Panc1 (cell line): Measurements from ENCODE around the gene PNPLA8. TPM values are rescaled to one million over a fixed set of nuclear protein-coding genes. Genes with fewer than 3 reads are reported as not detected.

Experiments
- ATAC-seq: fragments of 200-7000 bp; cut with Tn5 transposase; 2 replicates; pipeline ENCODE4 v1.9.1; 2020; ENCODE audit warnings: mild to moderate bottlenecking, moderate library complexity
- BruUV-seq: library from RNA; stranded (reverse); fragments of 400-500 nt; replicated peaks from 2 replicates; lab custom pipeline; 2021; lab: Mats Ljungman, UMichigan
- CTCF ChIA-PET: fragments of 300-600 bp; sonication (Branson Sonifier 250); formaldehyde crosslinking; loops from one replicate; lab custom pipeline; 2022; ENCODE audit warnings: antibody characterized with exemption; lab: Charles Lee
- POLR2A ChIA-PET: fragments of 300-600 bp; sonication (Branson Sonifier 250); formaldehyde crosslinking; loops from one replicate; lab custom pipeline; 2022; ENCODE audit warnings: antibody characterized with exemption; lab: Charles Lee
- DNase-seq: peaks from one replicate; pipeline ENCODE4 v3.0.0-alpha.2; 2010; ENCODE audit warnings: low read depth, low spot score
- H3K27ac ChIP-seq: 2 replicates; pipeline ENCODE4 v1.5.1; 2011; ENCODE audit warnings: mild to moderate bottlenecking, low read length, inconsistent platforms
- H3K27me3 ChIP-seq: fragments of 200-500 bp; sonication (Bioruptor generic); 2 replicates; pipeline ENCODE4 v1.6.0; 2014; ENCODE audit warnings: low read length, inconsistent platforms; ENCODE audit not compliant: control insufficient read depth, insufficient read depth
- H3K36me3 ChIP-seq: fragments of 200-500 bp; sonication (Bioruptor generic); 2 replicates; pipeline ENCODE4 v1.5.1; 2014; ENCODE audit warnings: inconsistent platforms, mild to moderate bottlenecking, low read length, moderate library complexity; ENCODE audit not compliant: control insufficient read depth, insufficient read depth
- H3K4me1 ChIP-seq: 2 replicates; pipeline ENCODE4 v1.5.1; 2011; ENCODE audit warnings: inconsistent platforms, mild to moderate bottlenecking, low read length, moderate library complexity; ENCODE audit not compliant: control insufficient read depth, insufficient read depth
- H3K4me3 ChIP-seq, 2 experiments: 2 replicates each; pipeline ENCODE4 v1.5.1; 2011 to 2012; ENCODE audit warnings: low read depth in 2 of 2, low read length in 2 of 2, mild to moderate bottlenecking in 2 of 2, inconsistent platforms in 1 of 2, moderate library complexity in 1 of 2
- H3K9me3 ChIP-seq: fragments of 200-500 bp; sonication (Bioruptor generic); 2 replicates; pipeline ENCODE4 v1.5.1; 2014; ENCODE audit warnings: low read depth, mild to moderate bottlenecking, inconsistent platforms, low read length, moderate library complexity; ENCODE audit not compliant: control insufficient read depth, insufficient read depth
- POLR2AphosphoS5 ChIP-seq: IDR thresholded peaks from 2 replicates; pipeline ENCODE4 v1.6.1; 2012; ENCODE audit warnings: mild to moderate bottlenecking, low read depth, low read length, moderate library complexity
- SIN3A ChIP-seq: IDR thresholded peaks from 2 replicates; pipeline ENCODE4 v1.6.1; 2012; ENCODE audit warnings: low read depth, mild to moderate bottlenecking, low read length, moderate library complexity, borderline replicate concordance; ENCODE audit not compliant: insufficient read depth
- TCF7L2 ChIP-seq: IDR thresholded peaks from 2 replicates; pipeline ENCODE4 v1.6.1; 2011; ENCODE audit warnings: mild to moderate bottlenecking, low read depth, low read length, inconsistent platforms
- in situ Hi-C: cut with HindIII; loops from 2 replicates; pipeline ENCODE4 v1.10.0; 2016; ENCODE audit warnings: low sequenced_read_pairs, low pct_unique_long_range_greater_than_20kb
- intact Hi-C: fragments of 100-400 bp; cut with micrococcal nuclease; formaldehyde crosslinking; loops from one replicate; pipeline ENCODE4 v1.10.0; 2022; ENCODE audit not compliant: unreplicated experiment
- total RNA-seq: library from RNA; stranded (reverse); gene quantifications from one replicate; pipeline ENCODE4 v1.2.1, GENCODE V29; 2021; ENCODE audit not compliant: unreplicated experiment
- TF ChIP-seq, protein P1 (sequence below), 2 experiments: IDR thresholded peaks; 2 replicates each; pipeline ENCODE4 v1.6.1; 2011 to 2012; ENCODE audit warnings: low read depth in 2 of 2, control low read depth in 1 of 2, low read length in 1 of 2, mild to moderate bottlenecking in 1 of 2, moderate library complexity in 1 of 2; ENCODE audit not compliant: insufficient read depth in 1 of 2
- TF ChIP-seq, protein P2 (sequence below): fragments of 450-650 bp; IDR thresholded peaks from 2 replicates; pipeline ENCODE4 v1.5.1; 2017; ENCODE audit warnings: mild to moderate bottlenecking

The PNPLA8 gene
- total RNA-seq, 1 experiment from 2014 or later, result 18.1 TPM

DNA sequence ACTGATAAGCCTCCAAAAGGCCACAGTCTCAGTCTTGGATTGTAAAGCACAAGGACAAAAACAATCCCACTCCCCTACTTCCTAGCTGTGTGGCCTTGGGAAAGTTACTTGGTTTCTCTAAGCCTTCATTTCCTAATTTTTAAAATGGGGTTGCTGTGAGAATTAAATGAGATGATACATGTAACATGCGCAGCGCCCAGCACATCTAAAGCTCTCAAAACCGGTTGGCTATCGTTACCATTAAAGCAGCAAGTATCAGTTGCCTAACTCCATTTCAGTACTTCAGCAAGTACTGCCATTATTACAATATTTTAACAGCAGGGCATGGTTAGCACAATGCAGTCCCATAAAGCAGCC, 71.6 kb downstream of the PNPLA8 start:
- ChIA-PET CTCF (no interaction called here), POLR2A (no interaction called here)
- no peak for DNase-seq
- TF ChIP-seq, protein P1, sequence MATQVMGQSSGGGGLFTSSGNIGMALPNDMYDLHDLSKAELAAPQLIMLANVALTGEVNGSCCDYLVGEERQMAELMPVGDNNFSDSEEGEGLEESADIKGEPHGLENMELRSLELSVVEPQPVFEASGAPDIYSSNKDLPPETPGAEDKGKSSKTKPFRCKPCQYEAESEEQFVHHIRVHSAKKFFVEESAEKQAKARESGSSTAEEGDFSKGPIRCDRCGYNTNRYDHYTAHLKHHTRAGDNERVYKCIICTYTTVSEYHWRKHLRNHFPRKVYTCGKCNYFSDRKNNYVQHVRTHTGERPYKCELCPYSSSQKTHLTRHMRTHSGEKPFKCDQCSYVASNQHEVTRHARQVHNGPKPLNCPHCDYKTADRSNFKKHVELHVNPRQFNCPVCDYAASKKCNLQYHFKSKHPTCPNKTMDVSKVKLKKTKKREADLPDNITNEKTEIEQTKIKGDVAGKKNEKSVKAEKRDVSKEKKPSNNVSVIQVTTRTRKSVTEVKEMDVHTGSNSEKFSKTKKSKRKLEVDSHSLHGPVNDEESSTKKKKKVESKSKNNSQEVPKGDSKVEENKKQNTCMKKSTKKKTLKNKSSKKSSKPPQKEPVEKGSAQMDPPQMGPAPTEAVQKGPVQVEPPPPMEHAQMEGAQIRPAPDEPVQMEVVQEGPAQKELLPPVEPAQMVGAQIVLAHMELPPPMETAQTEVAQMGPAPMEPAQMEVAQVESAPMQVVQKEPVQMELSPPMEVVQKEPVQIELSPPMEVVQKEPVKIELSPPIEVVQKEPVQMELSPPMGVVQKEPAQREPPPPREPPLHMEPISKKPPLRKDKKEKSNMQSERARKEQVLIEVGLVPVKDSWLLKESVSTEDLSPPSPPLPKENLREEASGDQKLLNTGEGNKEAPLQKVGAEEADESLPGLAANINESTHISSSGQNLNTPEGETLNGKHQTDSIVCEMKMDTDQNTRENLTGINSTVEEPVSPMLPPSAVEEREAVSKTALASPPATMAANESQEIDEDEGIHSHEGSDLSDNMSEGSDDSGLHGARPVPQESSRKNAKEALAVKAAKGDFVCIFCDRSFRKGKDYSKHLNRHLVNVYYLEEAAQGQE (IDR thresholded peaks at IDR 0.05; ENCODE audit: insufficient read depth in 1 of 2, low read depth in 2 of 2, low read length in 1 of 2), result no peak
- TF ChIP-seq TCF7L2 (no peak), SIN3A (no peak), POLR2AphosphoS5 (no peak)
- TF ChIP-seq, protein P2, sequence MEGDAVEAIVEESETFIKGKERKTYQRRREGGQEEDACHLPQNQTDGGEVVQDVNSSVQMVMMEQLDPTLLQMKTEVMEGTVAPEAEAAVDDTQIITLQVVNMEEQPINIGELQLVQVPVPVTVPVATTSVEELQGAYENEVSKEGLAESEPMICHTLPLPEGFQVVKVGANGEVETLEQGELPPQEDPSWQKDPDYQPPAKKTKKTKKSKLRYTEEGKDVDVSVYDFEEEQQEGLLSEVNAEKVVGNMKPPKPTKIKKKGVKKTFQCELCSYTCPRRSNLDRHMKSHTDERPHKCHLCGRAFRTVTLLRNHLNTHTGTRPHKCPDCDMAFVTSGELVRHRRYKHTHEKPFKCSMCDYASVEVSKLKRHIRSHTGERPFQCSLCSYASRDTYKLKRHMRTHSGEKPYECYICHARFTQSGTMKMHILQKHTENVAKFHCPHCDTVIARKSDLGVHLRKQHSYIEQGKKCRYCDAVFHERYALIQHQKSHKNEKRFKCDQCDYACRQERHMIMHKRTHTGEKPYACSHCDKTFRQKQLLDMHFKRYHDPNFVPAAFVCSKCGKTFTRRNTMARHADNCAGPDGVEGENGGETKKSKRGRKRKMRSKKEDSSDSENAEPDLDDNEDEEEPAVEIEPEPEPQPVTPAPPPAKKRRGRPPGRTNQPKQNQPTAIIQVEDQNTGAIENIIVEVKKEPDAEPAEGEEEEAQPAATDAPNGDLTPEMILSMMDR, result no peak
- in situ Hi-C loops, result no loop called here
- Histone ChIP-seq H3K36me3 (no peaks in the 10 kb centered on the region), H3K27me3 (peaks cover 36% of the 10 kb centered on the region), H3K4me3 (peak overlapping the region; percentile 33 to 43; a peak in 2 of 4 replicates), H3K27ac (no peak overlapping the region), H3K4me1 (no peaks in the 10 kb centered on the region), H3K9me3 (no peaks in the 10 kb centered on the region)
- intact Hi-C loops, result loop anchor here (5.0 kb wide), 1 partner anchor 272 kb away; no protein-coding TSS in a partner anchor
- peak; percentile 33; the same call in 1 of the 2 replicates for ATAC-seq
- BruUV-seq, result no TSS peak

DNA sequence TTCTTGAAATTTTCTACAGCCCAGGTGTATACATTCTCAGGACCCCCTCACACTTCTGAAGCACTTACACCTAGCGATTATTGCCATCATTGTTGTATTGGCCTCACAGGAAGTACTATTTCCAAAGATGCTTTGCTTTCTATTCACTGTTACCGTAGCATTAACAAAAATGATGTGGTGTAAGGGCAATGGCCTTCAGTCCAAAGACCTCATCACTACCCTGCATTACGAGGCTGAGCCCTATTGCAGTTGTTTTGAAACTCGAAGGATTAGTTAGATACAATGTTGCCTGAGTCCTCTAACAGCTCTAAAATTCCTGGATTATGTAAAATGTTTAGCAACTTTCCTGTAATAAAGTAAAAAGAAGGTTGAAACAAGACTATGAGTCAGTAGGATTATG, 72.6 kb downstream of the PNPLA8 start:
- TF ChIP-seq, protein P2, result no peak
- TF ChIP-seq TCF7L2, result no peak
- no peak for TF ChIP-seq POLR2AphosphoS5
- TF ChIP-seq SIN3A, result no peak
- TF ChIP-seq, protein P1 (IDR thresholded peaks at IDR 0.05; ENCODE audit: insufficient read depth in 1 of 2, low read depth in 2 of 2, low read length in 1 of 2), result no peak
- H3K27ac ChIP-seq, result no peak overlapping the region
- H3K4me3 ChIP-seq, result no peak overlapping the region
- H3K36me3 ChIP-seq, result no peaks in the 10 kb centered on the region
- intact Hi-C loops (loop anchor here (5.0 kb wide), 1 partner anchor 271 kb away; no protein-coding TSS in a partner anchor), in situ Hi-C loops (no loop called here)
- ATAC-seq (no peak), DNase-seq (no peak)
- H3K27me3 ChIP-seq, result peaks cover 35% of the 10 kb centered on the region
- CTCF ChIA-PET, result interaction anchor here (0.7 to 0.9 kb wide), 2 partner anchors 44 to 270 kb away, joined by 3 read pairs; no protein-coding TSS in a partner anchor
- H3K4me1 ChIP-seq, result no peaks in the 10 kb centered on the region
- H3K9me3 ChIP-seq, result no peaks in the 10 kb centered on the region
- no TSS peak for BruUV-seq
- POLR2A ChIA-PET, result no interaction called here
